GM12891 (cell line): Measurements from ENCODE around the gene MAP2K5.

ENCODE experiments used
- PAX5 ChIP-seq: IDR thresholded peaks from 2 replicates; pipeline ENCODE4 v1.6.1; 2011; ENCODE audit warnings: low read length, moderate library complexity, mild to moderate bottlenecking; ENCODE audit not compliant: insufficient read depth, severe bottlenecking
- POLR2A ChIP-seq: IDR thresholded peaks from 2 replicates; pipeline ENCODE4 v1.6.1; 2011; ENCODE audit warnings: low read depth, low read length, control low read depth
- POLR2AphosphoS5 ChIP-seq: IDR thresholded peaks from 2 replicates; pipeline ENCODE4 v1.6.1; 2011; ENCODE audit warnings: low read depth, low read length, control low read depth
- SPI1 ChIP-seq: IDR thresholded peaks from 2 replicates; pipeline ENCODE4 v1.6.1; 2011; ENCODE audit warnings: low read depth, low read length, control low read depth
- TAF1 ChIP-seq: IDR thresholded peaks from 2 replicates; pipeline ENCODE4 v1.6.1; 2011; ENCODE audit warnings: low read depth, low read length, control low read depth

- TF ChIP-seq POLR2AphosphoS5 (no peak), POLR2A (no peak), TAF1 (no peak), PAX5 (no peak), SPI1 (no peak)
These were observed 259.7 kb downstream of the MAP2K5 start for GRCh38 chr15:67801926-67802914.
